DMS153 treated with DMSO at 0.1 percent for 48 hours (cell line): ENCODE data around the gene FILIP1L.

Source experiments
- DNase-seq: peaks from one replicate; lab custom pipeline; 2025; ENCODE audit not compliant: unreplicated experiment; lab: John Stamatoyannopoulos, UW

Gene FILIP1L

DNA sequence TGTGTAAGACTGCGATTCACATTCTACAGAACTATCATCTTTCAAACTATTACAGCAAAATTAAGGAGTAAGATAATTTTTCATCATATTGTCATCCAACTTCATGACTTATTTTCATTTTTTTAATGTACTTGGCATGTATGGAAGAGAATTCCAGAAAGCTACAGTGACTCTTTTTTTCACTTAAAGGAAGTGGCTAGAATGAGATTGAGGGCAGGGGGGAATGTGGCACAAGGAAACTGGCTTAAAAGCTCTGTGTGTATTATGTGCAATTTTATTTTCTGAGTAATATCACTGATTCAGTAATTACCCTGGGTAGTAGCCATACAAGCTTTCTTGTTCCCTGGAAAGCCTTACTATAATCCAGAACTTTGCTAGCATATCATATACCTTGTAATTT, 94.6 kb downstream of the FILIP1L start:
- DNase-seq: no peak

DNA sequence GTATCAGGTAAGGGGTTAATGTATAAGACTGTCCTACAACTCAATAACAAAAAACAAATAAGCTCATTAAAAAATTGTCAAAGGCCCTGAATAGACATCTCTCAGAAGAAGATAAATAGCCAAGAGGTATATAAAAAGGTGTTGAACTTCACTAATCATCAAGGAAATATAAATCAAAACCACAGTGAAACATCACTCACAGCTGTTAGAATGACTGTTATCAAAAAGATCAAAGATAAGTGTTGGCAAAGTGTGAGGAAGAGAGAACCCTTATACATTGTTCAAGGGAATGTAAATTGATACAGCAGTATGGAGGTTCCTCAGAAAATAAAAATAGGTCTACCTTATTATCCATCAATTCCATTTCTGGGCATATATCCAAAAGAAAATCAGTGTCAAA, 95.5 kb downstream of the FILIP1L start:
- no peak for DNase-seq

DNA sequence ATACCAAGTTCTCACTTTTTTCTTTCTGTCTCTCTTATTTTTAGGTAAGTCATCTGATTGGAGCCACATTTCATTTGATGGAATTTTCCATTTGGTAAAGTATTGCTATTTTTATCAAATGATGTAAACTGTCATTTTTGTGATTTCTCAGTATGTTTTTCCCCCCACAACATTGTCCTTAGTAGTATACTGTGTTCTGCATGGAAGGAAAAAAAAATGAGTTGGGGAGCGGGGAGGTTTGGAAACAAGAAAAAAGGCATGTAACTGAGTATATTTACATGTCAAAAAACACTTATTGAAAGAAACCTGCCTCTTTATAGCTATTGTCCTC, 104.2 kb downstream of the FILIP1L start:
- no peak for DNase-seq

DNA sequence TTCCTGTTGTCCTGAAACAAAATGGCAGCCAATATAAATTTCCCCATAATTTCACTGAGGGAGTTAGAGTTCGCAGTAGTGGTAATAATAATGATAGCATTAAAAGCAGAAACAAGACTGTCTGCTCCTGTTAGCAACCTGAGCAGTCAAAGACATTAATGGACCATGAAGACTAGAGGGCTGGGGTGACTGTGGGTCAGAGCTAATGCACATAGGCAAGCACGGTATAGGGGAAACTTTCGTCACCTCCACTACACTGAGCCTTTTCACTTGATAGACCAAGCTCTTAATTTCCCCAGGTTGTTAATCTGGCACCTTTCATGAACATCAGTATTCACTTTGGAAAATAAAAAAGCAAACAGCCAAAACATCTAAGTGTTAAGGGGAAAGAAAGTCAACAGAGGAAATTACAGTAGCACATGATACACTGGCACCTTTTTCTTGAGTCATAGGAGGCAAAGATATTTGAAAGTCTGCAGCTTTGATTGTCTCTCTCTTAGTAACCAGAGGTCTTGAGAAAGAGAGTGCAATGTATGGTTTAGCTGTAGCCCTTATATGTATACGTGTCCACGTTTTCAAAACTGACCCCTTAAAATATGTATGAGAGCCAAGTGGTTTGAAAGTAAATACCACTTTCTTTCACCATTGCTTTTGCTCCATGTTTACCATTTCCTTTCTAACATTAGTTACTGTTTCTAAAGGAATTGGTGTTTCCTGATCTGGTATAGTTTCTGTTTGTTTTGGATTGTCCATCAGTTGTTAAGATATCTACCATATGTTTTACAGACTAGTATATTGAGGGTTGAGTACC, 104.8 kb downstream of the FILIP1L start:
- DNase-seq: no peak

DNA sequence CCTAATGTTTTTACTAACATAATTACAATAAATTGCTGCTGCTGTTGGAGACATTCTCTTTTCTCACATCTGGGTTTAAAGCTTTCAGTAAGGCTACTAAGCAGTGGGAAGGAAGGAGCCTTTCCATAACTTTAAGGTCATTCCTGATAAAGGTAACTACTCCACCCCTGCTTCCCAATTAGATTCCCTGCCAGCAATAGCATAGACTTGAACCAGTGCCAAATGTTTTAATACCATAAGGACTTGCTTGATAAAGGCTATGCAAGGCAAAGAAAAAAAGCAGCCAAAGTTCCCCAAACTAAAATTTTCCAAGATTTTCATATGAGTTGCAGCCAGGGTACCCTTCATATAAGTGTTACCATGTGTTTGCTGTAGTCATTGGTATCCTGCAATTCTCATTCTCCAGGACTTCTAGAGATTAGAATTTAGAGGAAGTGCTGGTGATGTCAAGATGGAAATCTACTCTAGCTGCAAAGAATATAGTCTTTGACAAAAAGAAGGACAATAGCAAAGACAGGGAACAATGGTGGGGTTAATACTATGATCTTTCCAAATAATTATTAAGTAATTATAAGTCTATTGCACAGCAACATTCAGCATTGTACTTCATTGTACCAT, 106.1 kb downstream of the FILIP1L start:
- peak; percentile 14 for DNase-seq

DNA sequence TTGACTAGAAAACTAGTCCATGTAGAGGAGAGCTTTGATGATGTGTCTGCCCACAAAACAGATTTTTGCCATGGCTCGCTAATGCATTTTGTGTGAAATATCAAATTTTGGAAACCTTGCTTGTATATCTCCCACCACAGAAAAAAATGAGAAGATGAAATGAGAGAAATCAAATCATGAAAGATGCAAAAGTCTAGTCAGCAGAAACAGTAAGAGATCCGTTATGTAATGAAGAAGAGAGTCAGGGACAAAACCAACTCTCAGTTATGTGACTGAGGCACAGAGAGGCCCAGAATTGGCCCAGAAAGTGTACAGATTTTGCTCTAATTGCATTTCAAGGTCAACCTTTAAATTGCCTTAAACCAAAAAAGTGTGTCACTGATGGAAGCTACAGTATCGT, 107.0 kb downstream of the FILIP1L start:
- no peak for DNase-seq

DNA sequence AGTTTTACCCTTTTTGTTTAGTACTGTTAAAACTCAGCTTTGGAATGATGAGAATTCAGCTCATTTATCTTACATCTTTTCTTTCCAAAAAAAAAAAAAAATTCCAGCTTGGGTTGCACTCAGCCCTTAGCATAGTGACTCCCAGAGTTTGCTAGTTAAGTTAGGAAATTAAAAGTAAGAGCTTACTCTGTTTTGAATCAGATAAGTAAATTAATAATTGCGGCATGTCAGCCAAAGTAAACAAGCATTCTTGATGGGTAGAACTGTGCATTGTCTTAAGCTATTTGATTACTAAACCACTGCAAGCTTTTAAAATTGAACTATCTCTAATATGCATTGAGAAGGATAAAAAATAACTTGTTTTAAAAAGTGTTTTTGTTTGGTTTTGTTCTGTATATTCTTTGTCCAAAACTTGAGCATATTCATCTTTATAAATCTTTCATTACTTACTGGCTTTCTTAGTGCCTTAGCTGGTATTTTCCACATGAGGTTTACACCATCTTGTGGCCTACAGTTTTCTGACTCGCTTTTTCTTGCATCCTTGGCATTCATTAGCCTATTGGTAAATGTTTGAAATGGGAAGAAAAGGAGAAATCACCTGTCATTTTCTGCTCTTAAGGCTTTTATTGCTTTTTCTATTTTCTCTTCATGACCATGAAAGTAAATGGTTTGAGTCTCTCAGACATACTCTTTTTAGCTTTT, 107.6 kb downstream of the FILIP1L start:
- no peak for DNase-seq

DNA sequence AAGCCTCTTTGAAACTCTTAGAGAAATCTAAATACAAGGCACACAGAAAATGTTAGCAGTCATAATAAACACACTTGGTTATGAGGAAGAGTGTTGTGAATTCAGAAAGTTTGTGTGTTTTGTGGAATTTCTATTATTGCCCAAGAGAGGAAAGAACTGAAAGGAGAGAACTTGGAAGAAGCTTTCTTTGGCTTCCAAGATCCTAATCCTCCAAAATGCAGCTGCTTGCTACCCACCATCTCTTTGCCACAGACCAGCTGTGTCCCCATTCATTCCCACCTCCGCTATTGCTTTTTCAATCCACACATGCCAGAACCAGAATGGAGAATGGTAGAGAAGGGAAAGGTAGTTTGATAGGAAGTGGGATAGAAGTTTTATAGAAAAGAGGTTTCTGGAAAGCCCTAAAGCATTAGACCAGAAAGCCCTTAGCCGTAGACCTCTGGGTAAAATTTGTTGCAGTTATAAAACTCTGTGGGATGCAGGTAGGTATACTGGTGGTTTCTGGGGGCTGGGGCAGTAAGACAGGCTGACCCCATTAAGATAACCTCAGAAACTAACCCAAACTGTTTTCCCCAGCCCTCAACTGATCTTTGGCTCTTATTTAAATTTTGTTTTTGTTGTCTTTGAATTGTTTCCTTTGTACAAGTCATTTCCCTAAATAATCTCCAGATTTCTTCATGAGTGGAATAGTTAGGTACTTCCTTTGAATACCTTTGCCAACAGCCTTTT, 108.5 kb downstream of the FILIP1L start:
- no peak for DNase-seq

DNA sequence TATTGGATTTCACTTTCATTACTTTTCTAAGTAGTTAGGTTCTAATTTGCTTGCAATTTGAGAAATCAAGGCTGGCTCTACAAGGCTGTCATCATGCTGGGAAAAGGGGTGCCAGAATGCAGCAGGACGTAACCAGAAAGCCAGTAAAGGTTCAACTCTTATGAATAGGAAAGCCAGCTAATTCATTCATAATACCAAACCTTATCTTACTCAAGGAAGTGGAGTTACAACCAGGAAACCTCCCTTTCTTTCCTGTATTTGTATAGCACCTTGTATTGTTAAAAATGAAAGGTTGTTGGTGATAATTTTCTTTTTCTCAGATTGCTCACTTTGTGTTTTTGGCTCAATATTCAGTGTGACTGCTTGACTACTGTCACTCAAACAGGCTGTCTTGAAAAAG, 109.4 kb downstream of the FILIP1L start:
- no peak for DNase-seq

DNA sequence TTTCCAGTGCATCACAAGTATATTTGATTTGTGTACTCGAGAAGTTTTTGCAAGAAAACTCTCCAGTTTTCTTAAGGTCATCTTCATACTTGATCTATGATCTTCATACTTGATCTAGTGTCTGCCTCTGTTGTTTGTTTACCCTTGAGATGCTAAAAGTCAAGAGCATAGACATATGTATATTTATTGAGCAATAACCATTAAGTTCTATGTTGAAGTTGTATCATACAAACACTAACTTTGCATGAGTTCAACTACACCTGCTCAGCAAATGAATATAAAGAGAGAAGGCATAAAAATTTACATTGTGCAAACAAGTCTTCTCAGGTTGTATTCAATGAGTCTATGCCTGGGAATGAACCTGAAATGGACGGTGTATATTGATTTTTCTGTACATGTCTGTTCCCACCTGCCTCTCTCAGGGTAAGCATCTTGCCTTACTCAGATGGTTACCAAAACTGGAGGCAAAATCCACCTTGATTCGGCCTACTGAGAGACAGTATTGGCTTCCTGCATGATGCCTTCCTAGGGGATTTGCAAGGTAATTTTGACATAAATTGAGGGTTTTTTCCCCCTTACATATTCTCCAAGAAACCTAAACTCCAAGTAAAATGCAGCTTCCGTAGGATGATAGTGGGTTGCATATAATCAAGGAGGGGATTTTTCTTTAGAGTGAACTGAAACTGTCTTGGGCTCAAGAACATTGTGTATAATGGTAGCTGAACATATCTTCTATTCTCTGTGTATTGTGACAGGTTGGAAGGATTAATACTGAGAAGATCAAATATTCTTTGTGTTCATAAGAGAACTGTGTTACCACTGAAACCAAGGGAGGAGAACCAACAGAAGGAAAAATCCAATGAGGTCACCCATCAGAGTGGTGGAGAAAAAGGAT, 110.4 kb downstream of the FILIP1L start:
- peak; percentile 45 for DNase-seq

DNA sequence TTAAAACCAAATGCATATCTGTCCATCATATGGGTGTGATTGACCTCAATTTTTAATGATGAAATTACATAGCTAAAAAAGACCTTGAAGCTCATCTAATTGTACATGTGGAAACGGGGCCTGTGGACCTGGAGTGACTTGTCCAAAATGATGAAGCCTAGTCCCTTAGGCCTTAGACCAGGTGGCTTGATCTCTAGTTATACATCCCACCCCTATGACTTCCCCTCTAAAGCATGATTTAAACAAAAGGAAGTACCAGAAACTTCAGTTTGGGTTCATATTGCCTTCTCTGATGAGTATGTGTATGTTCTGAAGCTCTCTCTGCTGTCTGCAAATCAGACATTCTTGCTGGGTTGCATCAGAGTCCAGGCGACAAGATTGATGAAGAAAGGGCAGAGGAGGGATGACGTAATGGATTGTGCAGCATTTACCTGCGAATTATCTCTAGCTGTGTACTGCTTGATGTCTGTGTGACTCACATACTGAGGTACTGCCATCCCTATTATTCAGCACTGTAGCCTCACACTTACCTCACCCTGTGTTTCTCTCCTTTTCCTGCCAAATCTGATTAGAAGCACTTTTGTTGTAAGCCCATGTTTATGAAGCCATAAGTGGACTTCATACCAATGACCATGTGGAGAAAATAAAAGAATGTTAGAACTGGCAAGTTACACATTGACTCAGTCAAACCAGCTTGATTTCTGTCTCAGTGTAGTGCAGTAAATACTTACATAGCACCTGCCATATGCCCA, 111.5 kb downstream of the FILIP1L start:
- peak; percentile 35 for DNase-seq

DNA sequence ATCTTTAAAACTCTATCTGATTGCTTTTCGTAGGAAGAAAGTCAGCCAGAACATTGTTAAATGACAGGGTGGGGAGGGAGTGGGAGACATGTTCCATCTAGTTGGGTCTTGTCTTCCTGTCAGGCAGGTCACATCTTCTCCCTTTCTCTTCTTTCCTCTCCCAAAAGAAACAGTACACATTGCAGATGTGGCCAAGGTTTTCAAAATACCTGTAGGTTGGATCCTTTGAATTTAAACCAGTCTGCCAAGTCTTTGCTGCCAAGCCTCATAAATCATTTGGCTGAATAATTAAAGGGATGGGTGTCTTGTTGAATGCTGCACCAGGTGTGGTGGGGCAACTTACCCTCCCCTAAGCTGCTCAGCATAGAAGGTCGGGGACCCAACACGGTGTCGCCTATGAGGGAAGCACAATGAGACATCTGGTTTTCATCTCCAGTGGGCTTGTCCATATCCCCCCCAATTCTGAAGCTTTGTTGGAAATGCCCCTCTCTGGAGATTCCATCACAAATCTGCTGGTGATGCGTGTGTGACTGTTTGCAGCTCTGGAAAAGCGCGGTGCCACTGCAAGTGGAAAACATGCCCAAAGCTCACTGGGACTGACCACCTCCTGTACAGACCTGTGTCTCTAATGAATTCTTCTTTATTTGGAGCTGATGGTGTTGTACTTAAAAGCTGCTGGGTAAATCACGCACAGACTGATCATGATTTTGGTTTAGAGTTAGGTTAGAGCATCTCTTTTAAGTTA, 112.6 kb downstream of the FILIP1L start:
- DNase-seq: peak; percentile 23

DNA sequence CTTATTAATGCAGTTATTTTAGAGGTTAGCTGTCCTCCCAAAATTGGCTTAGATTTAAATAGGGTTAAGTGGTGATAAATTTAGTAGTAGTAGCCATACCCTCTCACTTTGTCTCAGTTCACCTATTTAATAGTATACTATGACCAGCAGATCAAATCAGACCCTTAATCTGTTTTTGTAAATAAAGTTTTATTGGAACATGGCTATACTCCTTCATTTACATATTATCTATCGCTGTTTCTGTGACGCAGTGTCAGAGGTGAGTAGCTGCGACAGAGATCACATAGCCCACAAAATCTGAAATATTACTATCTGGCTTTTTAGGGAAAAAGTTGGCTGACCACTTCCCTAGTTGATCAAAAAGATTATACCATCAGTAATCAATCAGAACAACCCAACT, 113.2 kb downstream of the FILIP1L start:
- DNase-seq: no peak

DNA sequence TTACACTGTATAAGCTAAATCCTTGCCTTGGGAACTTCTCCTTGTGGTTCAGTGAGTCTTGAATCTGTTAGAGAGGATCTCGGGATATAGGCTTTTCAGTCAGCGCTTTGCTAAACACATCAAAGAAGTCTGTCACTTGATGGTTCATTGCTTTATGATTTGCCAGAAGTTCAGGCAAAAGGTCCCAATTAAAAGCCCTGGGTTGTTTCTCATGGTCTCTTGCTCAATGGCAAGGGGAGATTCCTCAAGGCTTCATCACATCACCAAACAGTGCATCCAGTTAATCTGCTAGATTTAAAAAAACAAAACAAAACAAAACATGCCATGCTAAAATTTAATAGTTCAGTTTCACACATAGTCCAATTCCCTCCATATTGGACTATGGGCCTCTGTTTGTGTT, 114.8 kb downstream of the FILIP1L start:
- no peak for DNase-seq

DNA sequence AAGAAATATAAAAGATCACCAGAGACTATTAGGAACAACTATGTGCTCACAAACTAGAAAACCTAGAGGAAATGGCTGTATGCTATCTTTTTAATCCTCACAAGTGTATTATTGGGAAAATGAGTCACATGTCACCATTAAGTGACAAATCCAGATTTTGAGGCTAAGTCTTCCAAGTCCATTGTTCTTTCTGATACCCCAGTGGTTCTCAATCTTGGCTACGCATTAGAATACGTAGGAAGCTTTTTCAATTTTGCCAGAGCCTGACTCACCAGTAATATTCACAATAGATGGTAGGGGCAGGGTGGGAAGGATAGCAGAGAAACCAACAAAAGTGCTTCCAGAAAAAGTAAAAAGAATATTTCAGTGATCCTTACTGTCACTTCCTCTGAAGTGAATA, 117.0 kb downstream of the FILIP1L start:
- DNase-seq: no peak

DNA sequence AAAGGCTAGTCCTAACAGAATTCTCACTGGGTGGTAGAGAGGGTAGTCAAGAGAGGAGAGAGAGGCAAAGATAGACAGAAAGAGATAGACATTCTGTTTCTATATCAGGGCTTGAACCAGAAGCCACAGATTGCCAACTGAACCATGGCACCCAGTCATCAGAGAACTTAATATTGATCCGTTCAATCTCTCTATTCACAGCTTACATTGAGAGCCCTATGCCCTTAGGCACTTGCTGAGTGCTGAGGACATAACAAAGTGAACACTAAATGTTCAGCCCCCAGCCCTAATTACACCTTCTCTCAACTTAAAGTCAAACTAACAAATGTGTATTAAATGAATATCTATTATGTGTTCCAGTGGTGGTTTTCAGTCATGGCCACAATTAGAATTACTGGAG, 124.1 kb downstream of the FILIP1L start:
- DNase-seq: no peak

DNA sequence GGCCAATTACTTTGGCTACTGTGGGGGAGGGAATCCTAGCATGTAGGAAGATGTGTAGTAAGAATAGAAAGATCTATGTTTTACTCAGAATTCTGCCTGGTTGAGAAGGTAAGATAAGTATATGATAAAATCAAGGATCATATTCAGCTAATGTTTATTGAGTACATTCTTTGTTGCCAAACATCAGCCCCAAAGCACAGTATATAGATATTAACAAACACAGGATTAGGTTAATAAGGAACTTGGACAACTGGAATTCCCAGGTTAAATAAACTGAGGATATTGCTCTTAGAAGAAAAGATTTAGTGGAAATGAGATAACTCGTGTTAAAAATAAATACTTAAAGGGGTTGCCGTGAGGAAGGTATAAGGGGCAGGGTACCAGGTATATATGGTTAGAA, 129.6 kb downstream of the FILIP1L start:
- DNase-seq: no peak

DNA sequence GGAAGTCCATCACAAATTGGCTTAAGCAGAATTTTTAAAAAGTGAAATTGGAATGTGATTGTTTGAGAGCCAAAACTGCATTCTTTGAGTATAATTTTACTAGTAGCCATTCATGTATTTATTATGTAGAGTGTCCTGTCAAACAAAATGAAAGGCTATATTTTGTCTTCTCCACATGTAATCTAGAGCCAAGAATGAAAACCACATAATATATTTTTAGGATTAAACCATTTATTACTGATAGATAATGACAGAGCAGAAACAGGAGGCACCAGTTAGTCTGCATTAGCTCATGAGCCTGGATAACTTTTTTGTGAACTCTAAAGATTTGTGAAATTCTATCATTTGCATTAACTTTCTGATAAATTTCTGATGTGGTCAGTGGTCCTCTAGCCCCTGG, 130.2 kb downstream of the FILIP1L start:
- DNase-seq: no peak

DNA sequence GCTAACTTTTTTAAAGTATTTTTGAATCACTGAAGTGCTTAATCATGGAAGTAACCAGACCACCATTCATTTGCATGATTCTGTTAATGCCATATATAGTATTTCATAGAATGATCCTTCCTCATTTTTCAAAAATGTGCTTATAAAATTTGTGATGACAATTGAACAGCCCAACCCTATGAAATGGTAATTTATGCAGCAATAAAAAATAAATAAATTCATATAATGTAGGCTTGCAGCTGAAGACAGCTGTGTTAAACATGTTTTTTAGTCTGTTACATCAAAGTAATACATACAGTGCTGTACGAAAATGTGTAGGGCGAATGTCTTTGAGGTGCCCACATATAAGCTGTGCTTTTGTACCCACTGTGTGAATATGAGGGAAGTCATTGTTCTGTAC, 131.7 kb downstream of the FILIP1L start:
- no peak for DNase-seq
